ENCODE data around the gene MXD3.
"Not testable (repeated sequence)": the region's sequence is repeated elsewhere in the genome, so short reads cannot be mapped to it uniquely, and the experiment has no call there.

MXD3 gene

DNA sequence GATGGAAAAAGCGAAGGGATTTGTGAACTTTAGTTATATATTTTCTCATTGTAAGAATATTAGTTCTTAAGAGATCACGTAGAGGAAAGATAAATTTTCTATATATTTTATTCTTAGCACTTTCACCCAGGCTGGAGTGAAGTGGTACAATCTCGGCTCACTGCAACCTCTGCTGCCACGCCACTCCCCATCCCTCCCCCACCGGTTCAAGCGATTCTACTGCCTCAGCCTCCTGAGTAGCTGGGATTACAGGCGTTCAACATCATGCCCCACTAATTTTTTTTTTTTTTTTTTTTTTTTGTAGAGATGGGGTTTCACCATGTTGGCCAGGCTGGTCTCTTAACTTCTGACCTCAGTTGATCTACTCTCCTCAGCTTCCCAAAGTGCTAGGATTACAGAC is 50.7 kb downstream of the MXD3 start:
- DNase-seq = no peak

DNA sequence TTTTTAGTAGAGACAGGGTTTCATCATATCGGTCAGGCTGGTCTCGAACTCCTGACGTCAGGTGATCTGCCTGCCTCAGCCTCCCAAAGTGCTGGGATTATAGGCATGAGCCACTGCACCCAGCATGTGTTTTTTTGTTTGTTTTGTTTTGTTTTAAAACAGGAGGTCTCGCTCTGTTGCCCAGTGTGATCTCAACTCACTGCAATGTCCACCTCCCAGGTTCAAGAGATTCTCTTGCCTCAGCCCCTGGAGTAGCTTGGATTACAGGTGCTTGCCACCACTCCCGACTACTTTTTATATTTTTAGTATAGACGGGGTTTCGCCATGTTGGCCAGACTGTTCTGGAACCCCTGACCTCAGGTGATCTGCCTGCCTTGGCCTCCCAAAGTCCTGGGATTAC is 53.0 kb downstream of the MXD3 start:
- DNase-seq = not testable (repeated sequence)
